Measurements from ENCODE around the gene ADGRE2.
"Not testable (repeated sequence)": the region's sequence is repeated elsewhere in the genome, so short reads cannot be mapped to it uniquely, and the experiment has no call there.

ADGRE2 gene

GRCh38 chr19:14779151-14779550, 791 bp upstream of the ADGRE2 start:
- no peak for DNase-seq (ENCODE audit: low read depth)

DNA sequence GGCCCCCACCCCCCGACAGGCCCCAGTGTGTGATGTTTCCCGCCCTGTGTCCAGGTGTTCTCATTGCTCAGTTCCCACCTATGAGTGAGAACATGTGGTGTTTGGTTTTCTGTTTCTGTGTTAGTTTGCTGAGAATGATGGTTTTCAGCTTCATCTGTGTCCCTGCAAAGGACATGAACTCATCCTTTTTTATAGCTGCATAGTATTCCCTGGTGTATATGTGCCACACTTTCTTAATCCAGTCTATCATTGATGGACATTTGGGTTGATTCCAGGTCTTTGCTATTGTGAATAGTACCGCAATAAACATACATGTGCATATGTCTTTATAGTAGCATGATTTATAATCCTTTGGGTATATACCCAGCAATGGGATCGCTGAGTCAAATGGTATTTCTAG, 715 bp downstream of the ADGRE2 start:
- DNase-seq (ENCODE audit: low read depth), result not testable (repeated sequence)

GRCh38 chr19:14775869-14776586, 2.3 kb downstream of the ADGRE2 start:
- DNase-seq (ENCODE audit: low read depth), result no peak

- not testable (repeated sequence) for DNase-seq (ENCODE audit: low read depth)
These were observed 3.0 kb downstream of the ADGRE2 start for GRCh38 chr19:14775326-14775725.

- no peak for DNase-seq (ENCODE audit: low read depth)
These were observed 4.0 kb downstream of the ADGRE2 start for GRCh38 chr19:14774373-14774772.

DNA sequence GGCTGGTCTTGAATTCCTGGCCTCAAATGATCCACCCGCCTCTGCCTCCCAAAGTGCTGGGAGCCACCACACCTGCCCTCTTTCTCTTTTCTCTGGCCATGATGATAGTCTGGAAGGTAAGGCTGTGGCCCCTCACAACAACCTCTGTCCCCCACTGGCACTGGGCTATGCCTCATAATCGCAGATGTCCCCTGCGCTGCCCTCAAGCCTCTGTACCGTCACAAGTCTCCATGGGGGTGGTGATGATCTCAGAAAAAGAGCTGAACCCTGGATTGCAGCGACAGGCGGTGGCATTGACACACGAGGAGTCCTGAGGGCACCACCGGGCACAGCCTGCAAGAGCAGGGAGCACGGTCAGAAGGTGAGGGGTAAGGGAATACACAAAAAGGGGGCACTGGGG, 4.6 kb downstream of the ADGRE2 start:
- DNase-seq (ENCODE audit: low read depth), result not testable (repeated sequence)

- no peak for DNase-seq (ENCODE audit: low read depth)
These were observed 5.4 kb downstream of the ADGRE2 start for GRCh38 chr19:14772995-14773394.

DNA sequence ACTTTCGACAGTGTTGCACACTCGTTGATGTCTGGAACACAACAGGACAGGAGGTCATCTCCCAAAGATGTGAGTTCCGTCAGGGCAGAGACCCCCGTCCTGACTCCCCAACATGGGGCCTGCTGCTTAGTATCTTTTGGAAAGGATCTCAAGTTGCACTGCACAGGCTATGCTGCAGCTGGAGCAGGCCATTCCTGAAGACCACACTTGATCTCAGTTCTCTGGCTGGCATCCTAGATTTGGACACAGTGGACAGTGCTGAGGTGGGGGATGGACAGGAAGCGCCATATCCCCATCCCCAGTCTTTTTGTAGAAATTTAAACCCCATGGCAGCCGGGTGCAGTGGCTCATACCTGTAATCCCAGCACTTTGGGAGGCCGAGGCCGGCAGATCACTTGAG, 5.9 kb downstream of the ADGRE2 start:
- DNase-seq (ENCODE audit: low read depth), result no peak

DNA sequence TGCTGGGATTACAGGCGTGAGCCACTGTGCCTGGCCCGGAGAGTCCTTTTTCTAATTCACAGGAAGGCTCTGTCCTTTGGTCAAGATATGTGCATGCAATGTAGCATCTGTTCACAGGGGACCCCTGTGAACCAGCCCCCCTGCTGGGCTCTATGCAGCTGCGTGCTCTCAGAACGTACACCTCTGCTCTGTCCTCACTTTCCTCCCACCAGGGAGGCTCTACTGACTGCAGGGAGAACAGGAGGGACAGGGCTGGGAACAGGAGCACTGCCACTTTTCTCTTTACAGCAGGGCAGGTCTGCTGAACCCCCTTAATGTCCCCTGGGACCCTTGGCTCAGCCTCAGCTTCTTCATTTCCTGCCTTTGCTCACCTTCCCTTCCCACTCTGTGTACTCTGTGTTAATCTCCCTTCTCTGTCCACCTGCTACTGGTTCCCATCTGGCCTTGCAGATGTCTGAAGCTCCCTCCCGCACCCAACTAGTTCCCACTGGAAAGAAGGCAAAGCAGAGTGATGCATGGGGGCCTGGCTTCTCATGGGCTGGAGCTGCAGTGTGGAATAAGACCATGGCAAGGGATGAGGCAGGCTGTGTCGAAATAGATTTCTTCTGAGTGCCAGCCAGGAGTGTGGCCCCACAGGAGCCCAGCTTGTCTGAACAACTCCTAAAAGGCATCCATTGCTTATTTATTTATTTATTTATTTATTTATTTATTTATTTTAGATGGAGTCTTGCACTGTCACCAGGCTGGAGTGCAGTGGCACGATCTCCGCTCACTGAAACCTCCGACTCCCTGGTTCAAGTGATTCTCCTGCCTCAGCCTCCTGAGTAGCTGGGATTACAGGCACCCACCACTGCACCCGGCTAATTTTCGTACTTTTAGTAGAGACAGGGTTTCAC, 7.2 kb downstream of the ADGRE2 start:
- DNase-seq (ENCODE audit: low read depth), result no peak

DNA sequence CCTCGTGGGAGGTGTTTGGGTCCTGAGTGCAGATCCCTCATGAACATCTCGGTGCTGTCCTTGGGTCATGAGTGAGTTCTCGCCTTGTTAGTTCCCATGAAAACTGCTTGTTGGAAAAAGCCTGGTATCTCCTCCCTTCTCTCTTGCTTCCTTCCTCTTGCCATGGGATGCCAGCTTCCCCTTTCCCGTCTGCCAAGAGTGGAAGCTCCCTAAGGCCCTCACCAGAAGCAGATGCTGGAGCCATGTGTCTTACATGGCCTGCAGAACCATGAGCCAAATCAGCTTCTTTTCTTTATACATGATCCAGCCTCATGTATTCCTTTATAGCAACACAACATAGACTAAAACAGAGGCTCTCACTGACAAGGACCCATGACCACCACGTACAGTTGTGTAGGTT, 8.2 kb downstream of the ADGRE2 start:
- no peak for DNase-seq (ENCODE audit: low read depth)

GRCh38 chr19:14769201-14769600, 9.2 kb downstream of the ADGRE2 start:
- no peak for DNase-seq (ENCODE audit: low read depth)

DNA sequence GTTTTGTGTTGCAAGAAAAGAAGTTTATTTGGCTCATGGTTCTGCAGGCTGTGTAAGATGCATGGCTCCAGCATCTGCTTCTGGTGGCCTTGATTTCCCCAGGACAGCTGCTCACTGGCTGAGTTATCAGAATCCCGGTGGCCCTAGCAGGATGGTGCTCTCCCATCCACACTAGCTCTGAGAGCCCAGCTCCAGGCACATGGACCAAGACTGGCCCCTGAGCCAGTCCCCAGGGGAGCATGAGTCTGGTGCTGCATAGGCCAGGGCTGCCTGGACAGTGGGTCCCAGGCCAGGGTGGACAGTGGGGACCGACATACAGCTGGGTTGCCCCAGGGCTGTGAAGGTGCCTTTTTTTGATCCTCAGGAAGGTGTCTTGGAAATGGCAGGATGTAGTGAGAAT, 10.4 kb downstream of the ADGRE2 start:
- no peak for DNase-seq (ENCODE audit: low read depth)

GRCh38 chr19:14767466-14767971, 10.8 kb downstream of the ADGRE2 start:
- DNase-seq (ENCODE audit: low read depth), result no peak

DNA sequence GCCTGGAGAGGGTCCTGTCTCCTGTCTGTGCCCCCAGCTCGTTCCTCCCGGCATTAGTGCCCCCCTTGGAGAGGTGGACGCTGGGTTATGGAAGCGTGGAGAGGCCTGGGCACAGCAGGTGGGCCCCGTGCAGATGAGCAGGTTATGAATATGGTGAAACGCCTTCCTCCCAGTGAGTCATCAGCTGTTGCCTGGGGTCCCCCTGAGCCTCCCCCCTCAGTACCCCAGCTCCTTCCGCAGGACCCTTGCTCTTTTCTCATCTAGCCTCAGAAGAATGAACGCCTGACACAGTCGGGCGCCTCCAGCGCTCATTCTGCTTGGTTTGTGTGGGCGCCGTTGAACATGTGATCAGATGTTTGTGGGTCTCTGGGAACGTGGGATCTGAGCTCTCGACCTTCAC, 12.5 kb downstream of the ADGRE2 start:
- not testable (repeated sequence) for DNase-seq (ENCODE audit: low read depth)

DNA sequence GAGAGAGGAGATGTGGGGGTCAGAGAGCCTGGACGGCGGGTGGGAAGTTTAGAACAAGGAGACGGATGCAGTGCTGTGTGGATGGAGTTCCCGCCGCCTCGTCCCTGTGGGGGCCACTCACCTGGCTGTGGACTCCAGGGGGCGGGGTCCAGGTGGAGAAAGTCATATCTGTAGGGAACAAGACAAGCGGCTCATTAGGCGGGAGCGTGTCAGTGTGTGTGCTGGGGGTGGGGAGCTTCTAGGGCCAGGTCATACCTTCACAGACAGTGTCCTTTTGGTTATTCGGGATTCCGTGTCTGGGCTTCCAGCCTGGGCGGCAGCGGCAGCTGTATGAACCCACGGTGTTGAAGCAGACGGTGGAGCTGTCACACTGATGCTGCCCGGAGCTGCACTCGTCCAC, 13.0 kb downstream of the ADGRE2 start:
- not testable (repeated sequence) for DNase-seq (ENCODE audit: low read depth)

DNA sequence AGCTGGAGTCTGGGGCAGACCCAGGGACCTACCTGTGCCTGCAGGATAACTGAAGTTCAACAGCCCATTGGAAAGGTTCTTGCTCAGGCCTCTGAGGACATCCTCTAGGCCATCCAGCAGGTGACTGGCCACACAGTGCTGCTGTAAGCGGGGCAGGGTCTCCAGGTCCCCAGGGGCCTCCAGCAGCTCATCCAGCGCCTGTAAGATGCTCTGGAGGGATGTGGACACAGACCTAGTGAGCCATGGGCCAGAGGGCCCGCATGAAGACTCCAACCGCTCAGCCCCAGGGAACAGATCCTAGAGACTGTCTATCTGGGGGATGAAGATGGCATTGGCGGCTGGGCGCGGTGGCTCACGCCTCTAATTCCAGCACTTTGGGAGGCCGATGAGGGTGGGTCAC, 14.0 kb downstream of the ADGRE2 start:
- DNase-seq (ENCODE audit: low read depth), result no peak

- no peak for DNase-seq (ENCODE audit: low read depth)
These were observed 14.7 kb downstream of the ADGRE2 start for GRCh38 chr19:14763497-14764145.

DNA sequence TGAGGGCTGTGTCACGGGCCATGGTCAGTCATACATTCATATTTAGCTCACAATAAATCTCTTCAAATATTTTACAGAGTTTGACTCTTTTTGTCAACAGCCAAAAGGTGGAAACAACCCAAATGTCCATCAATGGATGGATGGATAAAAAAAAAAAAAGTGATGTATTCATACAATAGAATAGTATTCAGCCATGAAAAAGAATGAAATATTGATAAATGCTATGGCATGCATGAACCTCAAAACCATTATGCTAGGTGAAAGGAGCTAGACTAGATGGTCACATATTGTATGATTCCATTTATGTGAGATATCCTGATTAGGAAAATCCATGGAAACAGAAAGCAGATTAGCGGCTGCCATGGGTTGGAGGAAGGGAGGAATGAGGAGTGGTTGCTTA, 16.2 kb downstream of the ADGRE2 start:
- DNase-seq (ENCODE audit: low read depth), result no peak

- DNase-seq (ENCODE audit: low read depth), result no peak
These were observed 16.8 kb downstream of the ADGRE2 start for GRCh38 chr19:14761607-14762006.

- no peak for DNase-seq (ENCODE audit: low read depth)
These were observed 19.5 kb downstream of the ADGRE2 start for GRCh38 chr19:14758816-14759215.

DNA sequence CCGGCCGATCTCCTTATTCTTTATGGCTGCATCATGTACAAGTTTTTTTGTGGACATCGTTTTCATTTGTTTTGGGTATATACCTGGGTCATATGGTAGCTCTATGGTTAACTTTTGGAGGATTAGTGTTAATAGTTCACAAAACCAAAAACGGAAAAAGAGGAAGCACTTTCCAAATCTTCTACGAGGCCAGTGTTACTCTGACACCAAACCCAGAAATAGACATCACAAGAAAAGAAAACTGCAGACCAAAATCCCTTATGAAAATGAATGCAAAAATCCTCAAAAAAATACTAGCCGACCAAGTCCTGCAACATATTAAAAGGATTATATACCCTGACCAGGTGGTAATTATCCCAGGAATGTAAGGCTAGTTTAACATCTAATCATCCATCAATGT, 29.8 kb downstream of the ADGRE2 start:
- no peak for DNase-seq (ENCODE audit: low read depth)

DNA sequence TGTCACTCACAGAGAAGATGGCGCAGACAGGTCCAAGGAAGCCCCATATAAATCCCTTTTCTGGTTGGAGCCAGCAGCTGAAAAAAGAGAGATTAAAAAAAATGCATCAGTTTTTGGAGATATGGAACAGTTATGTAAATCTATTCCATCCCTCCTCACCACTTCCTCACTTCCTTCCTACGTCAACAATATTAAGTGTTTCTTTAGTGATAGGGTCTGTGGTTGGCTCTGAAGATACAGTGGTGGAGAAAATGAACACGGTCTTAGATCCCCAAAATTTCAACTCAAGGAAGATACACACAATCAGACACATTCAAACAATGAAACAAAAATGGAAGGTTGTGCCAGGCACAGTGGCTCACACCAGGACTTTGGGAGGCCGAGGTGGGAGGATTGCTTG, 31.5 kb downstream of the ADGRE2 start:
- DNase-seq (ENCODE audit: low read depth), result no peak

DNA sequence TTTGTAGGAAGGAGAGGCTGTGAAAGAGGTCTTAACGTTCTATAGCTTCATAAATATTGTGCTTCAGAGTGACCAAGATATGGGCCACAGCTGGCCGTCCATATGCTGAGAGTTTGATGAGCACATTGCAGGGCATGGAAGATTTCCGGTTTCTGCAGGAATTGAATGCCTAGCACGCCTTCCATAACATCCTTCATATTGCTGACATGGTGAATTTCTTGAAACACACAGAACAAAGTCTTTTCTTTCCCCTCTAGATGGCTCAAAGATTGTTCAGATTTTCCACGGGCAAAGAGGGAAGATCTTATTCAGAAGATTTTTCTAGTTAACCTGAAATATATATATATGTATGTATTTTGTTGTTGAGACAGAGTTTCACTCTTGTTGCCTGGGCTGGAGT, 42.4 kb downstream of the ADGRE2 start:
- DNase-seq (ENCODE audit: low read depth), result no peak
